ENCODE measurements around the gene HAUS1. TPM values are rescaled to one million over a fixed set of nuclear protein-coding genes. Genes with fewer than 3 reads are reported as not detected.
"Not testable (repeated sequence)": the region's sequence is repeated elsewhere in the genome, so short reads cannot be mapped to it uniquely, and the experiment has no call there.

HAUS1 gene
- total RNA-seq, 1 donor from 2014 or later = 26.4 TPM

DNA sequence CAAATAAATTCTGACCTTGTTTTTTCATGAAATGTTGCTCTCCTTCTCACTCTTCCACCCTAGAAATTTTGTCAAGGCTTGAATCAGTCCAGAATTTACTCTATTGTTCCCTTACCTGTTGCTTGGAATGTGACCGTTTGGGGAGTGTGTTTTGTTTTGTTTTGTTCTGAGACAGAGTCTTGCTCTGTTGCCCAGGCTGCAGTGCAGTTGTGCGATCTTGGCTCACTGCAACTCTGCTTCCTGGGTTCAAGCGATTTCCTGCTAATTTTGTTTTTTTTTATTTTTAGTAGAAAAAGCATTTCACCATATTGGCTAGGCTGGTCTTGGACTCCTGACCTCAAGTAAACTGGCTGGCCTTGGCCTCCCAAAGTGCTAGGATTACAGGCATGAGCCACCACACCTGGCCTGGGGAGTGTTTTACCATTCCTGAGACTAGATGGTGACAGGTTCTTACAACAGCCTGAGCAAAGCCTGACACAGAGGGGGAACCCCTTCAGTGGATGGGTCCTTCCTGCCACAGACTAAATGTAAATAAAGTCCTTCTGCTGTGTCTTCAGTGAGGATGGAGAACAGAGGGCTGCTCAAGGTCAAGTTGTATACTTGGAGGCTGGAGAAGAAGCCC lies 52.0 kb downstream of the HAUS1 start:
- DNase-seq (ENCODE audit: low read depth in 2 of 2) = no peak

DNA sequence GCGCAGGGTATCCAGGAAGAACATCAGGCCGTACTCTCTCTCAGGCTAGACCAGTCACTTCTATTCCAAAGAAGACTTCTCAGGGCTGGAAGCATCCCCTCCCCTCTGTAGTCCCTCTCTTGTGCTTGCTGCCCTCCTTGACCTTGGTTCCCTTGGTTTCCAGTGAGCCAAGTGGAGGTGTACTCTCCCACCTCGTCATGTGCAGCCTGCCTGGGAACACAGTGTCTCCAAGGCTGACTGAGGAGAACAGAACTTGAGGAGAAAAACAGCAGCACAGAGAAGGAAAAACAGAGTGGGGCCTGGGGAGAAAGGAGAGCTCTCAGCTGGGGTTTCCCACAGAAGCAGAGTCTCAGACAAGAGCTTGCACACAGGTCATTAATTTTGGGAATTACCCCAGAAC lies 52.7 kb downstream of the HAUS1 start:
- no peak for DNase-seq (ENCODE audit: low read depth in 2 of 2)

DNA sequence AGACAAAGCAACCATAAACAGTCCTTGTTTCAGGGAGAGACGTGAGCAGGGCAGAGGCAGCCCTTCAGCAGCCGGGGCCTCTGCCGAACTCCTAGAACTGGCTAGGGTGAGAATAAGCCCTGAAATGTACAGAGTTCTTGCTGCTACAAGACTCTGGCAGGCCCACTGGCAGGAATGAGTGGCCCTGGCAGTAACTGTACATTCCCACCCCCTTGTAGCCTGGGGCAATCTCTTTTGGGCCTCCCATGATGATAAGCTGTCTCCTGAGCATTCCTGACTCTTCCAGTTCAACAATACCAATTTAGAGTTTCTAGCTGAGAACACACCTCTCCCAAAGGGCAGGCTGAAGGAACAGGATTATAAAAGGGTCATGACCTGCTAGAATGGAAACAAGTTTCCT lies 54.3 kb downstream of the HAUS1 start:
- no peak for DNase-seq (ENCODE audit: low read depth in 2 of 2)

DNA sequence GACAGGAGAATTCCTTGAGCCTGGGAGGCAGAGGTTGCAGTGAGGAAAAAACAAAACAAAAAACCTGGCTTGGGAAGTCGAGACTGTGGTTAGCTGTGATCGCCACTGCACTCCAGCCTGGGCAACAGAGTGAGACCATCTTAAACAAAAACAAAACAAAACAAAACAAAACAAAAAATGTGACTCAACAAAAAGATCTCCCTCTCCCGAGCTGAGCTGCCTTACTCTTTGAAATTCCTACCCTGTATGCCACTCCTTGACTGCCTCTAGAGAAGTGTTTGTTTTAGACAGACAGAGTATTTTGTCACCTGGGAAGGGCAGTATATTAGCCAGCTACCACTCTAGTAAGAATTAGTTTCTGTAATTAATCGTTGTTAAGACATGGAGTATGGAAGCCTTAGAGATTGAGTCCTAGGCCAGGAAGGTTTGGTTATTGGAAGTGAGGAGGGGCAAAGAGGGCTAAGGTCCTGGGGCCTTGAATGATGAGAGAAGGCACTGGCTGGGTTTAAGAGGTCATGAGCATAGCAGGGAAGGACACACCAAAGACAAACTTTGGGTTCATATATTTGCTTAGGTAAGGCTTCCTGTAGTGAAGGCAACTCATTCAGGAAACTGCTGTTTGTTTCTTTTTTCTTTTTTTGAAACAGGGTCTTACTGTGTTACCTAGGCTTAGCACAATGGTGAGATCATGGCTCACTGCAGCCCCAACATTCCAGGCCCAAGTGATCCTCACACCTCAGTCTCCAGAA lies 56.0 kb downstream of the HAUS1 start:
- DNase-seq (ENCODE audit: low read depth in 2 of 2) = peak in 1 of 2 donors; percentile 10

DNA sequence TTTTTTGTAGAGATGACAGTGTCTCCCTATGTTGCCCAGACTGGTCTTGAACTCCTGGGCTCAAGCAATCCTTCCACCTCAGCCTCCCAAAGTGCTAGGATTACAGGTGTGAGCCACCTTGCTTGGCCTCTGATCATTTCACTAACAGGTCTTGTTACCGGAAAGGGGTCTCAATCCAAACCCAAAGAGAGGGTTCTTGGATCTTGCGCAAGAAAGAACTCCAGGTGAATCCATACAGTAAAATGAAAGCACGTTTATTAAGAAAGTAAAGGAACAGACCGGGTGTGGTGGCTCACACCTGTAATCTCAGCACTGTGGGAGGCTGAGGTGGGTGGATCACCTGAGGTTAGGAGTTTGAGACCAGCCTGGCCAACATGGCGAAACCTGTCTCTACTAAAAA lies 56.7 kb downstream of the HAUS1 start:
- DNase-seq (ENCODE audit: low read depth in 2 of 2) = not testable (repeated sequence)

DNA sequence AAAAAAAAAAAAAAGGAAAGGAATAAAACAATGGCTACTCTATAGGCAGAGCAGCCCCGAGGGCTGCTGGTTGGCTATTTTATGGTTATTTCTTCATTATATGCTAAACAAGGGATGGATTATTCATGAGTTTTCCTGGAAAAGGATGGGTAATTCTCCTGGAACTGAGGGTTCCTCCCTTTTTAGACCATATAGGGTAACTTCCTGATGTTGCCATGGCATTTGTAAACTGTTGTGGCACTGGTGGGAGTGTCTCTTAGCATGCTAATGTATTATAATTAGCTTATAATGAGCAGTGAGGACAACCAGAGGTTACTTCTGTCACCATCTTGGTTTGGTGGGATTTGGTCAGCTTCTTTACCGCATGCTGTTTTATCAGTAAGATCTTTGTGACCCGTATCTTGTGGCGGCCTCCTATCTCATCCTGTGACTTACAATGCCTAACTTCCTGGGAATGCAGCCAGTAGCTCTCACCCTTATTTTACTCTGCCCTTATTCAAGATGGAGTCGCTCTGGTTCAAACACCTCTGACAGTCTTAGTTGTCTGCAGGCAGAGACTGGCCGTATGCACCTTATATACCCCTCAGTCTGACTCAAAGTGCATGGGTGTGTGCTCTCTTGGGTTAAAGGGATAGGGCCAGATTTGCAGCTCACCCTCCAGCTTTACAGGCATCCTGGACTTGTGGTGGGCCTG lies 57.7 kb downstream of the HAUS1 start:
- no peak for DNase-seq (ENCODE audit: low read depth in 2 of 2)

DNA sequence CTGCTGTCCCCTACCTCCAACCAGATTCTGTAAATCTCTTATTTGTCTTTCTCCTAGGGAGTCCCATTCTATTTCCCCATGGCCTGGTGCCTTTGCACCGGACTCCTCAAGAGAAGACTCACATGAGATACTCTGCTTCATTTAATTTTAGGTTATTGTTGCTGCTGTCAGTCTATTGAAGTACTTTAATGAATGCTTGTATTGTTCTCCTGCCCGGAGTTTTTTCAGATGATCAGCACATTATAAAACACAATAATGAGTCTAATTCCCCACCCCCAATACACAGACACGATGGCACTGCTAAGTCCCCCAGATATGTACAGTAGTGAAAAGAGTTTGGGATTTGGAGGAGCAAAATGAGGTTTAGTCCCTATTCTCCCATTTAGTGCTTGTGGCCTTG lies 58.9 kb downstream of the HAUS1 start:
- DNase-seq (ENCODE audit: low read depth in 2 of 2) = no peak

DNA sequence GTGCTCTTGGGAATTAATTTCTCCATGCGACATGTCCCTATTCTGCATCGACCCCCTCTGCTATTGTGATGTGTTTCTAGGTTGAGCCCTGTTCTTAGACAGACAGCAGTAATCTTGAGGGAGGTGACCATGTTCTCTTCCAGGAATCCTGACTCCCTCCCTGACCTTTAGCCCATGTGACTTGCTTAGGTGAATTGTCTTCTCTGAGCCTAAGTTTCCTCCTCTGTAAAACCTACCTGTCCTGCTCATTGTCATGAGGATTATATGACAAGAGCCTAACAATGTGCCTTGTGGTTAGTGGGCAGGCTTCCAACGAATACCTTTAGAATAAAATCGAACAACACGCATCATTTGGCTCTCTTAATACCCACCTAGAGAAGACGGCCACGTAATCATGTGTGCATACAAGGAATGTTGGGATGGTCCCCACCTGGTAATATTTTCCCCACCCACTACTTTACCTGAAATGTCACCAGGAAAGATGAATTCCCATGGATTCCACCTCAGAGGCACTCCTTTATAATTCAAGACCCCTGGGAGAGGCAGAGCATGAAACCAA lies 59.8 kb downstream of the HAUS1 start:
- no peak for DNase-seq (ENCODE audit: low read depth in 2 of 2)

DNA sequence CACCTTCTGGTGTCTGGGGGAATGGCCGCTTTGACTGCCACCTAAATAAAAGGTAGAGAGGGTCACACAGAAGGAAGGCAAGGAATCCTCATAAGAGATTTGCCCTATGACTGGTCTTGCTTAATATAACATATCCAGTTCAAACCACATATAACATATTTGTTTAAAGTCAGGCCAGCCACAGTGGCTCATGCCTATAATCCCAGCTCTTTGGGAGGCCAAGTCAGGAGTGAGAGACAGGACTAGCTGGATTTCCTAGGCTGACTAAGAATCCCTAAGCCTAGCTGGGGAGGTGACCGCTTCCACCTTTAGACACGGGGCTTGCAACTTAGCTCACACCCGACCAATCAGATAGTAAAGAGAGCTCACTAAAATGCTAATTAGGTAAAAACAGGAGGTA lies 60.3 kb downstream of the HAUS1 start:
- not testable (repeated sequence) for DNase-seq (ENCODE audit: low read depth in 2 of 2)

DNA sequence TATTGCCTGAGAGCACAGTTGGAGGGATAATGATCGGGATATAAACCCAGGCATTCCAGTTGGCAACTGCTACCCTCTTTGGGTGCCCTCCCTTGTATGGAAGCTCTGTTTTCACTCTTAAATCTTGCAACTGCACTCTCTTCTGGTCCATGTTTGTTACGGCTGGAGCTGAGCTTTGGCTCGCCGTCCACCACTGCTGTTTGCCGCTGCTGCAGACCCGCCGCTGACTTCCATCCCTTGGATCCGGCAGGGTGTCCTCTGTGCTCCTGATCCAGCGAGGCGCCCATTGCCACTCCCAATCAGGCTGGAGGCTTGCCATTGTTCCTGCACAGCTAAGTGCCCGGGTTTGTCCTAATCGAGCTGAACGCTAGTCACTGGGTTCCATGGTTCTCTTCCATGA lies 60.7 kb downstream of the HAUS1 start:
- no peak for DNase-seq (ENCODE audit: low read depth in 2 of 2)

DNA sequence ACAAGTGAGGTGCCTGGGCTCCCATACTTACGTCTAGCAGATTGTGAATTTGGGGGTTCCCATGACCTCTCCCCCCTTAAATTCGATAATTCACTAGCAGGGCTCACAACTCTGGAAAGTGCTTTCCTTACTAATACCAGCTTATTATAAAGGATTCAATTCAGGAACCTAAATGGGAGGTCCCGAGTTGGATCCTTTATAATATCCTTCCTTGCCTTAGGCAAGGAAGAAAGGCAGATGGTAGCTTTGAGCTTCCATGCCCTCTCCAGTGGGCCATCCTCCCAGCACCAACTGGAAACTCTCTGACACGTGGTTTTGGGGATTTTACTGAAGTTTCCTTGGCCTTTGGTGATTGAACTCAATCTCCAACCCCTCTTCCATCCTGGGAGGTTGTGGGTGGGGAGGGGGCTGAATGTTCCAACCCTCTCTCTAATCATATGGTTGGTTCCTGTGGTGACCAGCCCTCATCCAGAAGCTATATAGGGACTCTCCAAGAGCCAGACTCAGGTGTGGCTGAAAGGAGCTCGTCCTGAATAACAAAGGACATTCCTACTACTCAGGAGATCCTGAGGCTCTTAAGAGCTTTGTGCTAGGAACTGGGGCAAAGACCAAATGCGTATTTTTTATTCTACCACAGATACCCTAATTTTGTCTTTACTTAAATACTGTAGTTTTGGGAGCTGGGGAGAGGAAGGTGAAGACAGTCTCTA lies 62.2 kb downstream of the HAUS1 start:
- DNase-seq (ENCODE audit: low read depth in 2 of 2) = no peak

DNA sequence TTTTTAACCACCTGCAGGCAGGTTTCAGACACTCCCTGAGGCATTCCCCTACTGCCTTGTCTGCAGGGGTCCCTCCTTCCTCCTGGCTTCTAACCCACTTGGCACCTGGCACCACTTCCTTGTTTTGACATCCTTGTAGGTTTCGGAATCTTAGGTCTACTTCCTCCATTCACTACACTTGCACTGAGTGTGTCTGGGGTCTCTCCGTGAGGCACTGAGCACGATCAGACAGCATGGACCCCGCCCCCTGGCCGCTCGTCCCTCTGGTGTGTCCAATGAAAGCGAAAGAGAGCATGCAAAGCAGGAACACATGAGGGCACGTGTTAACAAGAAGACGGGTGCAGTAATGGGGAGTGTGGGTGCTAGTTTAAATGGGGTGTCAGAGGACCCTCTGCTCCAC lies 63.8 kb downstream of the HAUS1 start:
- DNase-seq (ENCODE audit: low read depth in 2 of 2) = no peak

DNA sequence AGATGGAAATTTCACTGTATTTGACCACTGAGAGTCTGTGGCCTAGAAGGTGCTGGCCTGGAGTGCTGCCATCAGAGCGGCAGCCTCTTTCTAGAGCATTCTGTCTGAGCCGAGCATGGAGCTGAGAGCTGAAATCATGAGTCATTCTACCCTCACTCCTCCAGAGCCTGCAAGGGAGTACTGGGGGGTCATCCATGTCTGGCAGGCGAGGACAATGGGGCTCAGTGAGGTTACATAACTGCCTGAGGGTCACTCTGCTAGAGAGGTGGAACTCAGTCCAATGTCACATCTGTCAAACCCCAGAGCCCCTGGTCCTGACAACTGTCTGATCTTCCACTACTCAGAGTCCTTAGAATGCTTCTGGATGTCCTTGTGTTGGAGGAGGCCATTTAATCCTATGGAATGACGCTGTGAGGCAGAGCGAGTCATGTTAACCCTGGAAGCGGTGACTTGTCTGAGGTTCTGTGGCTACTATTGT lies 65.3 kb downstream of the HAUS1 start:
- DNase-seq (ENCODE audit: low read depth in 2 of 2) = peak in 1 of 2 donors; percentile 41

DNA sequence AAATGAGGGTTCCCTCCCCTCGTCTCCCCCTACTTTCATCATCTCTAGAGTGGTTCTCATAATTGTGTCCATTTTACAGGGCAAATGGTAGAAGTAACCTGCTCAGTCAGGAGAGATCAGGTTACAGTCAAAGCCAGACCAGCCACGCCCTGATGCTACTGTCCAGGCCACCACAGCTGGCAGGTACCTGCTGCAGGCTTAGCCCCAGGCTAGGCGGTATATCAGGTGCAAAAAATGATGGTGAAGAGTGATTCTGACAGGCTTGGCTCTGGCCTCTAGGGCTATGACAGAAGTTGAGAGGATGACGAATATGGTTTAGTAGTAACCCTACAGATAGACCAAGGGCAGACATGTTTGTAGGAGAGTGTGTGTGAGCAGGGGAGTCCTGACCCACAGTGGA lies 67.1 kb downstream of the HAUS1 start:
- no peak for DNase-seq (ENCODE audit: low read depth in 2 of 2)

DNA sequence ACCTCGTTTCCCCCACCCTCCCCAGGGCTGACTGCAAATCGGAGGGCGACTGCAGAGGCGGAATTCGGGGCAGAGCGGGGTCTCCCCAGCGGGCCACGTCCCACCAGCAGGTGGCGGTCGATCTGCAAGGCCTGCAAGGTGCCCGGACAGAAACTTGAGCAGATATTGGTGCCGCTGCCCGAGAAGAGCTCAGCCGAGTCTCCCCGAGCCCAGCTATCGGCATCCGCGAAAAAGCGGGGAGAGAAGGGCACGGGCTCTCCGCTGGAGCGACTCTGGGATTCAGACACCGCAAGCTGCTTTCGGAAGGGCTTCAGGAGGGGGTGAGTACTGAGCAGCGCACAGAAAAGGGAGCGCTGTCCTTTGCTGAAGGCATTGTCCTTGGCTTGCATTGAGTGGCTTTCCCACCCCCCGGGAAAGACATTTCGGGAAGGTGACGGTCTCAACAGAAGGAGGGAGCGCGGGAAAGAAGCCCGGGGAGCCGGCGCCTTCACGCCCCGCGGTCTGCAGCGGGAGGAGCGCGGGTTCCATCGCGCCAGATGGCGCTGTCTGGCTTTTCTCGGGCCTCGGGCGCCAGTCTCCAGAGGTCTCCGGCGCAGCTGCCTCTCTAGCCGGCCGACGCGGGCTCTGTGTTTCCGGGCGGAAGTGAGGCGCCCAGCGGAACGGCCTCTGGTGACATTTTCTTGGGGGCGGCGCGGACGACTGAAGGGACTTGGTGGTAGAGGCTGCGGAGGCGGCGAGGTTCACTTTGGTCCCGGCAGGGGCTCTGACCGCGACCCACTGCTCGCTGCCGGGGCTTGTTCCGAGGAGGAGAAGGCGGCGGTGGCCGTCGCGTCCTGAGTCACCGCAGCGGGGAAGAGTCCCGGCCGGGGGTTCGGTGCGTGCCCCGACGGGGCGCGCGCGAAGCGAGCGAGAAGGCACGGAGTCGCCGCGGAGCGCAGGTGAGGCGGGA lies 69.5 kb downstream of the HAUS1 start:
- DNase-seq (ENCODE audit: low read depth in 2 of 2) = peak; percentile 93 to 94

DNA sequence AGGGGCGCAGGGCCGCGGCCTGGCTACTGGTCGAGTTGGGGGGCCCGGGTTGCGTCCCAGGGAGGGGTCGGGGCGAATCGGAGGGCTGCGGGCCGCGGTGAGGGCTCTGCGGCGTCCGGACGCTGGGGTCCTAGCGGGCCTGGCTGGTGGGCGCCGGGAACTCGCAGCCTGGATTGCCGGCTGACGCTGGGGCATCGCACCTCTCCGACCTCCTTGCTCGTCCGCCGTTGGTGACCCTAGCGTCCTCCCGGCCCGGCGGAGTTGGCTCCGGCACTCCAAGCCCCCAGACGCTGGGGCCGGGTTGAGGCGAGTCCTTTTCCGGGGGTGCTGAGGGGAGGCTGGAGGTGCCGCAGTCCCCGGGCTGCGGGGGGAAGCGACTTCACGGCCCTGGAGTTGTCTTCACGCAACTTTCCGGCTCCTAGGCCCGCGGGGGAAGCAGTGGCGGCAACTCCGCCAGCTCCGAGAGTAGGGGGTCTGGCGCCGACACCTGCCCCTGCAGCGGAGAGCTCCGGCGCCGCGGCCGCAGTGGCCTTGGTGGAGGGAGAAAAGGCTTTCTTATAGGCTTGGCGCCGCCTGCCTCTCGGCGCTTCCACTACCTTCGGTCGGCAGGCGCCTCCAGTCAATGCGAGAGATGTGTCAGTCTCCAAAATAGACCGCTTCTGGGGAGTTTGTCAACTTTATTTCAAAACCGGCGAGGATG lies 70.3 kb downstream of the HAUS1 start:
- peak; percentile 34 to 51 for DNase-seq (ENCODE audit: low read depth in 2 of 2)

DNA sequence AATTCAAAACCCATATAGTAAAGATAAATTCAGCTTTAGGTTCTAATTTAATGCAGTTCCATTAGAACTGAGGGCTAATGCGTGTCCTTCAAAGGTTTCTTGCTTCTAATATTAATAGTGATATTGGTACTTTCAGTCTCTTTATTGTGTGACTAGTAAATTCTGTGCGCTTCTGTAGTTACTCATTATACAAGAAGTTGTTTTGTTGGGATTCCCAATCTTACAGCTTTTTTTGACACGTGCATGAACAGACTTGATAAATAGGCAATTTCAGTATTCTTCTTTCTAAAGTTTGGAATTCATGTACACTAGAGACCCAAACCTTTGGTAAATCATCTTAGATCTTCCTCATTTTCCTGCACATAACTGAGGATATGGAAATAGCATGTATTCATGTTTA lies 71.8 kb downstream of the HAUS1 start:
- no peak for DNase-seq (ENCODE audit: low read depth in 2 of 2)
